Smooth muscle cell (in vitro differentiated cells): ENCODE data around the gene R3HDM2. TPM values are rescaled to one million over a fixed set of nuclear protein-coding genes. Genes with fewer than 3 reads are reported as not detected.

Experiments
- DNase-seq: peaks from one replicate; lab custom pipeline; 2025; ENCODE audit not compliant: unreplicated experiment; lab: John Stamatoyannopoulos, UW
- H2AFZ ChIP-seq: fragments of 200-600 bp; sonication (generic); 2 replicates; pipeline ENCODE4 v1.6.0; 2016; ENCODE audit warnings: antibody characterized with exemption, low read depth, mild to moderate bottlenecking
- H3F3A ChIP-seq: fragments of 200-600 bp; sonication (generic); 2 replicates; pipeline ENCODE4 v1.6.0; 2017; ENCODE audit warnings: antibody characterized with exemption, low read depth
- H3K27ac ChIP-seq: fragments of 200-600 bp; sonication (generic); 2 replicates; pipeline ENCODE4 v1.5.1; 2016; ENCODE audit warnings: low read depth, mild to moderate bottlenecking
- H3K27me3 ChIP-seq: fragments of 200-600 bp; sonication (generic); 2 replicates; pipeline ENCODE4 v1.6.1; 2016; ENCODE audit warnings: low read depth, mild to moderate bottlenecking
- H3K36me3 ChIP-seq: fragments of 200-600 bp; sonication (generic); 2 replicates; pipeline ENCODE4 v1.5.1; 2016; ENCODE audit warnings: low read depth
- H3K4me1 ChIP-seq: fragments of 200-600 bp; sonication (generic); 2 replicates; pipeline ENCODE4 v1.5.1; 2016; ENCODE audit warnings: low read depth
- H3K4me2 ChIP-seq: fragments of 200-600 bp; sonication (generic); 2 replicates; pipeline ENCODE4 v1.6.0; 2016; ENCODE audit warnings: mild to moderate bottlenecking
- H3K4me3 ChIP-seq: fragments of 200-600 bp; sonication (generic); 2 replicates; pipeline ENCODE4 v1.5.1; 2016; ENCODE audit warnings: mild to moderate bottlenecking
- H3K79me2 ChIP-seq: fragments of 200-600 bp; sonication (generic); 2 replicates; pipeline ENCODE4 v1.6.0; 2016; ENCODE audit warnings: low read depth, mild to moderate bottlenecking
- H3K9ac ChIP-seq: fragments of 200-600 bp; sonication (generic); 2 replicates; pipeline ENCODE4 v1.6.0; 2016; ENCODE audit warnings: low read depth
- H3K9me3 ChIP-seq: fragments of 200-600 bp; sonication (generic); replicated peaks from 2 replicates; pipeline ENCODE4 v1.5.1; 2016; ENCODE audit warnings: low read depth
- H4K20me1 ChIP-seq: fragments of 200-600 bp; sonication (generic); 2 replicates; pipeline ENCODE4 v1.6.0; 2016; ENCODE audit warnings: low read depth
- CTCF ChIP-seq: fragments of 200-600 bp; sonication (generic); IDR thresholded peaks from 2 replicates; pipeline ENCODE4 v1.5.1; 2017; ENCODE audit warnings: borderline replicate concordance, mild to moderate bottlenecking, antibody characterized with exemption; ENCODE audit not compliant: insufficient read depth, poor library complexity, severe bottlenecking
- WGBS: methylation state at CpG from one replicate; pipeline ENCODE4 v1.1.7; 2016; ENCODE audit warnings: low lambda C conversion rate; 5-methylcytosine and 5-hydroxymethylcytosine counted together
- polyA plus RNA-seq: library from polyadenylated mRNA; unstranded; fragments of >200 nt; fragmentation: Nextera tagmentation; extraction: Ambion mirVana; gene quantifications from 2 replicates; pipeline ENCODE4 v1.2.1, GENCODE V29; 2016
- total RNA-seq: library from RNA; depleted of rRNA; stranded (reverse); fragments of >200 nt; gene quantifications from 2 replicates; pipeline ENCODE4 v1.2.3, GENCODE V29; 2014

R3HDM2 gene
- total and polyA plus RNA-seq, 2 experiments from 2014 or later, result 12.2 to 16.0 TPM

- H3K4me2 ChIP-seq, result no peak overlapping the region
- H3K4me1 ChIP-seq, result no peaks in the 10 kb centered on the region
- no peak for TF ChIP-seq CTCF
- no peaks in the 10 kb centered on the region for H4K20me1 ChIP-seq
- no peaks in the 10 kb centered on the region for H3K9me3 ChIP-seq
- no peak overlapping the region for H2AFZ ChIP-seq
- WGBS, result 97% methylated on average over 5 of the region's 5 CpGs
- H3K79me2 ChIP-seq, result no peaks in the 10 kb centered on the region
- H3K27me3 ChIP-seq, result no peaks in the 10 kb centered on the region
- no peaks in the 10 kb centered on the region for H3F3A ChIP-seq
- H3K4me3 ChIP-seq, result no peak overlapping the region
- no peak for DNase-seq
- no peak overlapping the region for H3K27ac ChIP-seq
- no peaks in the 10 kb centered on the region for H3K36me3 ChIP-seq
- no peak overlapping the region for H3K9ac ChIP-seq
Measured at GRCh38 chr12:57330992-57331391, 99.9 kb downstream of the R3HDM2 start.

GRCh38 chr12:57329219-57329618 lies 101.6 kb downstream of the R3HDM2 start:
- WGBS, result 95% methylated on average over 4 of the region's 4 CpGs
- no peaks in the 10 kb centered on the region for H3K4me1 ChIP-seq
- no peaks in the 10 kb centered on the region for H3K36me3 ChIP-seq
- no peak overlapping the region for H3K4me3 ChIP-seq
- H3K9ac ChIP-seq, result no peak overlapping the region
- H3F3A ChIP-seq, result no peaks in the 10 kb centered on the region
- no peak overlapping the region for H3K27ac ChIP-seq
- H2AFZ ChIP-seq, result no peak overlapping the region
- no peaks in the 10 kb centered on the region for H3K79me2 ChIP-seq
- DNase-seq, result no peak
- no peak for TF ChIP-seq CTCF
- H3K4me2 ChIP-seq, result no peak overlapping the region
- H4K20me1 ChIP-seq, result no peaks in the 10 kb centered on the region
- H3K9me3 ChIP-seq, result no peaks in the 10 kb centered on the region
- H3K27me3 ChIP-seq, result no peaks in the 10 kb centered on the region

- H3F3A ChIP-seq, result no peaks in the 10 kb centered on the region
- H3K4me2 ChIP-seq, result no peak overlapping the region
- no peaks in the 10 kb centered on the region for H3K4me1 ChIP-seq
- DNase-seq, result no peak
- H3K9me3 ChIP-seq, result no peaks in the 10 kb centered on the region
- H2AFZ ChIP-seq, result no peak overlapping the region
- no peak for TF ChIP-seq CTCF
- no peak overlapping the region for H3K27ac ChIP-seq
- H3K36me3 ChIP-seq, result no peaks in the 10 kb centered on the region
- H3K4me3 ChIP-seq, result no peak overlapping the region
- no peaks in the 10 kb centered on the region for H4K20me1 ChIP-seq
- H3K79me2 ChIP-seq, result no peaks in the 10 kb centered on the region
- H3K27me3 ChIP-seq, result no peaks in the 10 kb centered on the region
- H3K9ac ChIP-seq, result no peak overlapping the region
Measured at GRCh38 chr12:57325395-57325794, 105.4 kb downstream of the R3HDM2 start.

GRCh38 chr12:57323416-57323815 lies 107.4 kb downstream of the R3HDM2 start:
- no peaks in the 10 kb centered on the region for H3K36me3 ChIP-seq
- H3K4me3 ChIP-seq, result no peak overlapping the region
- no peaks in the 10 kb centered on the region for H3K9me3 ChIP-seq
- H2AFZ ChIP-seq, result no peak overlapping the region
- peaks cover 13% of the 10 kb centered on the region for H3K4me1 ChIP-seq
- H4K20me1 ChIP-seq, result no peaks in the 10 kb centered on the region
- H3F3A ChIP-seq, result peaks cover 5% of the 10 kb centered on the region
- WGBS, result 93% methylated on average over 3 of the region's 3 CpGs
- no peak for DNase-seq
- no peak overlapping the region for H3K4me2 ChIP-seq
- no peak overlapping the region for H3K9ac ChIP-seq
- H3K27ac ChIP-seq, result no peak overlapping the region
- no peak for TF ChIP-seq CTCF
- no peaks in the 10 kb centered on the region for H3K79me2 ChIP-seq
- no peaks in the 10 kb centered on the region for H3K27me3 ChIP-seq
